Right lobe of liver (tissue), 6 donors: Measurements from ENCODE around the gene CHKB. TPM values are rescaled to one million over a fixed set of nuclear protein-coding genes. Genes with fewer than 3 reads are reported as not detected.

ENCODE experiments used
- ATAC-seq, 4 donors: fragments of 200-7000 bp; cut with Tn5 transposase; one replicate each; pipeline ENCODE4 v1.9.1; 2020; ENCODE audit warnings: mild to moderate bottlenecking in 4 of 4, moderate library complexity in 4 of 4
- DNase-seq, 3 donors: peaks; one replicate each; pipeline ENCODE4 v3.0.0-alpha.2; 2020
- H3K27ac ChIP-seq, 3 donors: fragments of 200-600 bp; one replicate each; pipeline ENCODE4 v1.8.0; 2022
- H3K27me3 ChIP-seq, 2 donors: fragments of 200-600 bp; one replicate each; pipeline ENCODE4 v1.8.0; 2022
- H3K36me3 ChIP-seq, 4 donors: fragments of 200-600 bp; sonication (generic) in 1 of 4; one replicate each; pipeline versions ENCODE4 v1.5.1 to v1.8.0; 2017 to 2022; ENCODE audit warnings: control low read depth in 1 of 4
- H3K4me1 ChIP-seq, 4 donors: fragments of 200-600 bp; sonication (generic) in 1 of 4; one replicate each; pipeline versions ENCODE4 v1.5.1 to v1.8.0; 2017 to 2022; ENCODE audit warnings: control low read depth in 1 of 4
- H3K4me3 ChIP-seq, 3 donors: fragments of 200-600 bp; one replicate each; pipeline ENCODE4 v1.8.0; 2022
- H3K9me3 ChIP-seq, 4 donors: fragments of 200-600 bp; sonication (generic) in 1 of 4; one replicate each; pipeline versions ENCODE4 v1.5.1 to v1.8.0; 2017 to 2022; ENCODE audit warnings: control low read depth in 1 of 4
- POLR2A ChIP-seq: fragments of 450-650 bp; IDR thresholded peaks from one replicate; pipeline ENCODE4 v1.6.1; 2017; ENCODE audit warnings: antibody characterized with exemption, mild to moderate bottlenecking
- WGBS: methylation state at CpG from one replicate; pipeline ENCODE4 v1.1.6; 2018; ENCODE audit warnings: low coverage, low lambda C conversion rate; ENCODE audit not compliant: insufficient coverage; ENCODE audit errors: missing lambda C conversion rate; 5-methylcytosine and 5-hydroxymethylcytosine counted together
- intact Hi-C, 2 donors: fragments of 100-400 bp; cut with DNase I; formaldehyde crosslinking; loops; one replicate each; pipeline versions ENCODE4 v1.11.2 to v1.14.1; 2022
- total RNA-seq, 6 experiments: library from RNA; depleted of rRNA in 2 of 6; stranded (reverse); fragments of >200 nt in 2 of 6; fragmentation: NEBNext Ultra II Directional in 3 of 6; extraction: Animal tissue kit (Norgen Biotek cat#: 25700) in 3 of 6; gene quantifications; one replicate each; pipeline versions ENCODE4 v1.1.0 to v1.2.4, GENCODE V29; 2016 to 2023
- TF ChIP-seq, protein P1 (sequence below), 4 donors: fragments of 200-600 bp in 3 of 4; fragments of 450-650 bp in 1 of 4; IDR thresholded peaks; one replicate each; pipeline versions ENCODE4 v1.5.1 to v1.8.0; 2016 to 2022; ENCODE audit warnings: antibody characterized with exemption in 4 of 4, mild to moderate bottlenecking in 2 of 4
- donor health status: DM: no; HTN: yes; CAD: no.
- donor health status: DM: no; HTN: no; CAD: no.
- donor health status: DM: no; HTN: no; CAD: no.
- donor health status: DM: no; HTN: yes; CAD: no.
- donor health status: DM: no; HTN: yes; CAD: no.

The CHKB gene
- total RNA-seq, 6 experiments from 2014 or later, result 10.9 to 43.4 (median 26.7) TPM

GRCh38 chr22:50581950-50582492, 628 bp downstream of the CHKB start:
- no CpG with 5 or more reads among the region's 39 CpGs for whole genome bisulfite sequencing
- Histone ChIP-seq H3K27me3 (no peaks in the 10 kb centered on the region), H3K9me3 (no peaks in the 10 kb centered on the region), H3K4me1 (peaks cover 0 to 11% (median 0%) of the 10 kb centered on the region in 4 donors), H3K36me3 (peaks cover 0 to 4% (median 0%) of the 10 kb centered on the region in 4 donors), H3K4me3 (peak overlapping the region; percentile 69 to 96 (median 91)), H3K27ac (peak overlapping the region; percentile 92 to 99 (median 94))
- ATAC-seq (no peak), DNase-seq (no peak)
- intact Hi-C loops, result no loop called here
- no peak for TF ChIP-seq POLR2A
- TF ChIP-seq, protein P1, sequence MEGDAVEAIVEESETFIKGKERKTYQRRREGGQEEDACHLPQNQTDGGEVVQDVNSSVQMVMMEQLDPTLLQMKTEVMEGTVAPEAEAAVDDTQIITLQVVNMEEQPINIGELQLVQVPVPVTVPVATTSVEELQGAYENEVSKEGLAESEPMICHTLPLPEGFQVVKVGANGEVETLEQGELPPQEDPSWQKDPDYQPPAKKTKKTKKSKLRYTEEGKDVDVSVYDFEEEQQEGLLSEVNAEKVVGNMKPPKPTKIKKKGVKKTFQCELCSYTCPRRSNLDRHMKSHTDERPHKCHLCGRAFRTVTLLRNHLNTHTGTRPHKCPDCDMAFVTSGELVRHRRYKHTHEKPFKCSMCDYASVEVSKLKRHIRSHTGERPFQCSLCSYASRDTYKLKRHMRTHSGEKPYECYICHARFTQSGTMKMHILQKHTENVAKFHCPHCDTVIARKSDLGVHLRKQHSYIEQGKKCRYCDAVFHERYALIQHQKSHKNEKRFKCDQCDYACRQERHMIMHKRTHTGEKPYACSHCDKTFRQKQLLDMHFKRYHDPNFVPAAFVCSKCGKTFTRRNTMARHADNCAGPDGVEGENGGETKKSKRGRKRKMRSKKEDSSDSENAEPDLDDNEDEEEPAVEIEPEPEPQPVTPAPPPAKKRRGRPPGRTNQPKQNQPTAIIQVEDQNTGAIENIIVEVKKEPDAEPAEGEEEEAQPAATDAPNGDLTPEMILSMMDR (IDR thresholded peaks at IDR 0.05), result no peak

- TF ChIP-seq, protein P1 (IDR thresholded peaks at IDR 0.05), result no peak
- TF ChIP-seq POLR2A, result no peak
- ATAC-seq, result no peak
- Histone ChIP-seq H3K4me3 (peak overlapping the region; percentile 69 to 96 (median 91)), H3K27ac (peak overlapping the region in 1 of 3 donors; percentile 92), H3K9me3 (no peaks in the 10 kb centered on the region), H3K4me1 (peaks cover 0 to 11% (median 0%) of the 10 kb centered on the region in 4 donors), H3K27me3 (no peaks in the 10 kb centered on the region), H3K36me3 (peaks cover 0 to 4% (median 0%) of the 10 kb centered on the region in 4 donors)
- peak in 2 of 3 donors; percentile 21 to 43 for DNase-seq
- WGBS, result 92% methylated on average over 2 of the region's 22 CpGs
- intact Hi-C loops, result no loop called here
These were observed 1.4 kb downstream of the CHKB start for GRCh38 chr22:50581031-50581949.

DNA sequence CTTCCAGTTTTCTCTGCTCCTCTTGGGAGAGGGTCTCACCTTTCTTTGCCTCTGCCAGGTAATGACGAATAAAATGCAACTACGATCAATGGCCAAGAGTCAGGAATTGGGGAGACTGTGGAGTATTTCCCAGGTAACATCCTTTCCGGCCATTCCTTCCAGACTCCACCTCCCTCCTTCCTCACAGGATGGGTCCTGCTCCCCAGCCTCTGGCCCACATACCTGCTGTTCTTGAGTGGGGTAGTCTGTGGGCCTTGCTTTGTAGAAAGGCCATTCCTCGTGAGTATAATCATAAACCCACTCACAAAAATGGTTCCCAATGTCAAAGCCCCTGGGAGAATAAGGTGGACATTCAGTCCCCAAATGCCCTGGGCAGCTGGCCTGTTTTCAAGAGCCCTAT, 2.9 kb downstream of the CHKB start:
- H3K27me3 ChIP-seq, result no peaks in the 10 kb centered on the region
- intact Hi-C loops, result no loop called here

GRCh38 chr22:50578776-50579310, 3.8 kb downstream of the CHKB start:
- H3K27ac ChIP-seq, result no peak overlapping the region
- peaks cover 0 to 4% (median 0%) of the 10 kb centered on the region in 4 donors for H3K36me3 ChIP-seq
- H3K4me1 ChIP-seq, result peaks cover 0 to 10% (median 0%) of the 10 kb centered on the region in 4 donors
- TF ChIP-seq, protein P1 (IDR thresholded peaks at IDR 0.05), result no peak
- TF ChIP-seq POLR2A, result no peak
- H3K27me3 ChIP-seq, result no peaks in the 10 kb centered on the region
- H3K4me3 ChIP-seq, result no peak overlapping the region
- ATAC-seq (no peak), DNase-seq (no peak)
- WGBS, result no CpG with 5 or more reads among the region's 8 CpGs
- H3K9me3 ChIP-seq, result no peaks in the 10 kb centered on the region
- intact Hi-C loops, result no loop called here

More for the DNA sequence above, 2.9 kb downstream of the CHKB start:
- 90% methylated on average over 3 of the region's 4 CpGs for WGBS
- ATAC-seq, result no peak
- H3K9me3 ChIP-seq, result no peaks in the 10 kb centered on the region
- TF ChIP-seq POLR2A, result no peak
- TF ChIP-seq, protein P1 (IDR thresholded peaks at IDR 0.05), result no peak
- no peak overlapping the region for H3K27ac ChIP-seq
- peaks cover 0 to 4% (median 0%) of the 10 kb centered on the region in 4 donors for H3K36me3 ChIP-seq
- peaks cover 0 to 11% (median 0%) of the 10 kb centered on the region in 4 donors for H3K4me1 ChIP-seq
- DNase-seq, result no peak
- H3K4me3 ChIP-seq, result no peak overlapping the region
